ENCODE data around the gene NEDD4.
A peak's percentile ranks its signal among the peaks of the same experiment; 100 is the strongest.
"Not testable (repeated sequence)": the region's sequence is repeated elsewhere in the genome, so short reads cannot be mapped to it uniquely, and the experiment has no call there.

NEDD4 gene

GRCh38 chr15:55952501-55953274 lies 40.7 kb downstream of the NEDD4 start:
- DNase-seq: not testable (repeated sequence)

- DNase-seq: not testable (repeated sequence)
Measured at GRCh38 chr15:55944606-55945005, 48.8 kb downstream of the NEDD4 start.

GRCh38 chr15:55942332-55942731 lies 51.1 kb downstream of the NEDD4 start:
- no peak for DNase-seq

GRCh38 chr15:55937040-55937439 lies 56.4 kb downstream of the NEDD4 start:
- DNase-seq: no peak

GRCh38 chr15:55928955-55929354 lies 64.5 kb downstream of the NEDD4 start:
- no peak for DNase-seq

GRCh38 chr15:55921744-55922143 lies 71.7 kb downstream of the NEDD4 start:
- DNase-seq: no peak

- peak; percentile 21 for DNase-seq
Measured at GRCh38 chr15:55917881-55918296, 75.5 kb downstream of the NEDD4 start.

GRCh38 chr15:55916666-55917409 lies 76.6 kb downstream of the NEDD4 start:
- no peak for DNase-seq

GRCh38 chr15:55915876-55916567 lies 77.4 kb downstream of the NEDD4 start:
- DNase-seq: no peak

- no peak for DNase-seq
Measured at GRCh38 chr15:55915221-55915620, 78.2 kb downstream of the NEDD4 start.

- DNase-seq: no peak
Measured at GRCh38 chr15:55914446-55914845, 79.0 kb downstream of the NEDD4 start.

GRCh38 chr15:55912982-55913381 lies 80.4 kb downstream of the NEDD4 start:
- DNase-seq: no peak

GRCh38 chr15:55909036-55909811 lies 84.2 kb downstream of the NEDD4 start:
- no peak for DNase-seq

GRCh38 chr15:55907797-55908196 lies 85.6 kb downstream of the NEDD4 start:
- DNase-seq: no peak

GRCh38 chr15:55902981-55903380 lies 90.4 kb downstream of the NEDD4 start:
- no peak for DNase-seq

- no peak for DNase-seq
Measured at GRCh38 chr15:55900019-55900418, 93.4 kb downstream of the NEDD4 start.

GRCh38 chr15:55899537-55899936 lies 93.9 kb downstream of the NEDD4 start:
- no peak for DNase-seq

GRCh38 chr15:55897560-55898336 lies 95.7 kb downstream of the NEDD4 start:
- DNase-seq: no peak

- DNase-seq: no peak
Measured at GRCh38 chr15:55894399-55894965, 98.9 kb downstream of the NEDD4 start.

- DNase-seq: no peak
Measured at GRCh38 chr15:55893852-55894251, 99.6 kb downstream of the NEDD4 start.

GRCh38 chr15:55891196-55891595 lies 102.2 kb downstream of the NEDD4 start:
- DNase-seq: no peak

- no peak for DNase-seq
Measured at GRCh38 chr15:55884223-55884622, 109.2 kb downstream of the NEDD4 start.

Data from NCI-H1048 (cell line).